HCT116 (cell line): ENCODE results near the gene ZNF20.

Experiments
- CTCF ChIP-seq, 3 experiments: fragments of 200-600 bp in 1 of 3; sonication (generic) in 1 of 3; IDR thresholded peaks in 2 of 3; conservative IDR thresholded peaks in 1 of 3; 2 replicates each; pipeline ENCODE4 v1.5.1; 2012 to 2017; ENCODE audit warnings: low read depth in 2 of 3, low read length in 2 of 3, antibody characterized with exemption in 1 of 3, borderline replicate concordance in 1 of 3, control low read depth in 1 of 3, mild to moderate bottlenecking in 1 of 3, mixed read lengths in 1 of 3, mixed run types in 1 of 3, moderate library complexity in 1 of 3; ENCODE audit not compliant: insufficient read depth in 1 of 3
- EGR1 ChIP-seq: IDR thresholded peaks from 2 replicates; pipeline ENCODE4 v1.6.1; 2012; ENCODE audit warnings: low read depth
- POLR2A ChIP-seq: IDR thresholded peaks from 2 replicates; pipeline ENCODE4 v1.7.0; 2011; ENCODE audit warnings: borderline replicate concordance; ENCODE audit not compliant: insufficient read depth, insufficient read length; ENCODE audit errors: extremely low read depth
- POLR2AphosphoS5 ChIP-seq: IDR thresholded peaks from 2 replicates; pipeline ENCODE4 v1.6.1; 2011; ENCODE audit warnings: mild to moderate bottlenecking, low read depth, low read length, moderate library complexity

- TF ChIP-seq CTCF (IDR thresholded peaks at IDR 0.05 in 2 of 3, conservative IDR thresholded peaks at IDR 0.05 in 1 of 3; ENCODE audit: borderline replicate concordance in 1 of 3, insufficient read depth in 1 of 3, low read depth in 2 of 3, low read length in 2 of 3), result no peak
- TF ChIP-seq EGR1, result no peak
- TF ChIP-seq POLR2AphosphoS5, result no peak
- TF ChIP-seq POLR2A, result no peak
These were observed 29.0 kb downstream of the ZNF20 start for GRCh38 chr19:12111176-12111575.
